Activated CD4-positive, alpha-beta memory T cell treated with anti-CD3 and anti-CD28 coated beads for 36 hours (primary cell): ENCODE measurements around the gene SLC38A6. TPM values are rescaled to one million over a fixed set of nuclear protein-coding genes. Genes with fewer than 3 reads are reported as not detected.
"Not testable (repeated sequence)": the region's sequence is repeated elsewhere in the genome, so short reads cannot be mapped to it uniquely, and the experiment has no call there.

Source experiments
- CTCF ChIA-PET: fragments of 350-600 bp; sonication (Branson Sonifier 250); formaldehyde crosslinking; loops from one replicate; lab custom pipeline; 2021; ENCODE audit warnings: antibody characterized with exemption, inconsistent platforms; lab: Charles Lee
- POLR2A ChIA-PET: fragments of 350-600 bp; sonication (Branson Sonifier 250); formaldehyde crosslinking; loops from one replicate; lab custom pipeline; 2021; ENCODE audit warnings: antibody characterized with exemption; lab: Charles Lee
- DNase-seq: peaks from one replicate; pipeline ENCODE4 v3.0.0-alpha.2; 2020
- H3K27ac Mint-ChIP-seq: one replicate; pipeline ENCODE4 v1.8.0; 2021; ENCODE audit warnings: mixed read lengths
- H3K27me3 Mint-ChIP-seq: one replicate; pipeline ENCODE4 v1.8.0; 2021; ENCODE audit warnings: mixed read lengths
- H3K36me3 Mint-ChIP-seq: one replicate; pipeline ENCODE4 v1.8.0; 2021; ENCODE audit warnings: mixed read lengths
- H3K4me1 Mint-ChIP-seq: one replicate; pipeline ENCODE4 v1.8.0; 2021; ENCODE audit warnings: low read depth, mixed read lengths
- H3K4me3 Mint-ChIP-seq: one replicate; pipeline ENCODE4 v1.8.0; 2021; ENCODE audit warnings: mild to moderate bottlenecking, mixed read lengths
- H3K9me3 Mint-ChIP-seq: one replicate; pipeline ENCODE4 v1.8.0; 2021; ENCODE audit warnings: mixed read lengths
- intact Hi-C: fragments of 100-400 bp; cut with micrococcal nuclease; formaldehyde crosslinking; loops from one replicate; pipeline ENCODE4 v1.15.1; 2023
- total RNA-seq, 2 experiments: library from RNA; stranded (reverse); gene quantifications; one replicate each; pipeline ENCODE4 v1.2.3, GENCODE V29; 2021

Gene SLC38A6
- total RNA-seq, 2 experiments from 2014 or later, result 5.4 to 5.6 TPM

DNA sequence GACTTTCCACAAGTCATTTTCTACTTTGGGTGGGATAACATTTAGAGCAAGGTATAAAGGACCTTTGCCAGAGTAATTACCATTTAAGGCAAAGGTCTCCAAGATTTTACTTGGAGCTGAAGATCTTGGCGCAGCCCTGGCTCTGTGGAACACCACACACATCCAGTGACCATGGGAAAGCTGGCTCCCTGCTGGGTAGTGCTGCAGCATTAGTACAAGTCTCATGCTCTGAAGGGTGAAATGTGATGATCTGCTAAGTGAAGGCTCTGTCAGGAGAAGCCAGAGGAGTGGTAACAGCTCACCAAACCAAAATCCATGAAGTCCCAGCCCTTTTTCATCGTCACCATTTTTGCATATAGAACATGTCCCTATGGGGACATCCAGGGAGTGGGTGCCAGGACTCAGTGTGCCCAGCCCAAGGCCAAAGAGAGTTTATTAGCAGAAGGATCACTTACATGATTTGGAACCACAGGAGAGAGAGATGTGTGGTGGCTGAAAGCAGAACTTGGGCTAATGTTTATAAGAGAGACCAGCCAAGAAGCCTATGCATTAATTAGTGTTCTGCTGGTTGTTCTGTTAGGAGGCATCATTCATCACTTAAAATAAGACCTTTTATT is 110.7 kb downstream of the SLC38A6 start:
- Mint-ChIP-seq H3K4me1 (peaks cover 10% of the 10 kb centered on the region), H3K9me3 (peaks cover 6% of the 10 kb centered on the region), H3K36me3 (peaks cover 2% of the 10 kb centered on the region), H3K27me3 (no peaks in the 10 kb centered on the region), H3K4me3 (no peak overlapping the region), H3K27ac (no peak overlapping the region)
- intact Hi-C loops, result no loop called here
- POLR2A ChIA-PET, result no interaction called here
- no peak for DNase-seq
- CTCF ChIA-PET, result no interaction called here

DNA sequence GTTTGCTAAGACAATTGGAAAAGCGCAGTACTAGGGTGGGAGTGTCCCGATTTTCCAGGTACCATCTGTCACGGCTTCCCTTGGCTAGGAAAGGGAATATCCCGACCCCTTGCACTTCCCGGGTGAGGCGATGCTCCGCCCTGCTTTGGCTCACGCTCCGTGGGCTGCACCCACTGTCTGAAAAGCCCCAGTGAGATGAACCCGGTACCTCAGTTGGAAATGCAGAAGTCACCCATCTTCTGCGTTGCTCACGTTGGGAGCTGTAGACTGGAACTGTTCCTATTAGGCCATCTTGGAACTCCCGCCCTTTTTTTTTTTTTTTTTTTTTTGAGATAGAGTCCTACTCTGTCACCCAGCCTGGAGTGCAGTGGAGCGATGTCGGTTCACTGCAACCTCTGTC is 117.1 kb downstream of the SLC38A6 start:
- CTCF ChIA-PET, intact Hi-C loops, DNase-seq, H3K27ac Mint-ChIP-seq, POLR2A ChIA-PET, H3K4me3 Mint-ChIP-seq, H3K27me3 Mint-ChIP-seq: not testable (repeated sequence)
- Mint-ChIP-seq H3K9me3 (peaks cover 13% of the 10 kb centered on the region), H3K4me1 (peaks cover 17% of the 10 kb centered on the region), H3K36me3 (peaks cover 15% of the 10 kb centered on the region)

DNA sequence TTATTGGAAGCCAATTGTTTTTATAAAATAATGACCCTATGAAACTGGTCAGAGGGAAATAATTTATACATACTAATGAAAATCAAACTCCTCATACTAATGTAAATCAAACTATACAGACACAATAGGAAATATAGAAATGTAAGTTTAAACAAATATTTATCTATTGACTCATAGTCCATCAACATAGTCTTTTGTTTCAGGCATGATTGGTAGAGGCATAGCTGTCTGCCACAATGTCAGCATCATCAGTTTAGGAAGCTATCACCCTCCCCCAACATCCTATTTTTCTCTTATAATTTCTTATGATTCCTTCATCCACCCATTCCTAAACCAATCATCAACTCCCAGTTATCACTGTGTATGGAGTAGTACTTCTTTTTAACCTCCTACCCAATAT is 117.7 kb downstream of the SLC38A6 start:
- H3K4me1 Mint-ChIP-seq, result peaks cover 24% of the 10 kb centered on the region
- no peak overlapping the region for H3K27ac Mint-ChIP-seq
- POLR2A ChIA-PET, result no interaction called here
- DNase-seq, result no peak
- CTCF ChIA-PET, result interaction anchor here (1.7 kb wide), 1 partner anchor 153 kb away, joined by 5 read pairs; no protein-coding TSS in a partner anchor
- H3K27me3 Mint-ChIP-seq, result no peaks in the 10 kb centered on the region
- no peak overlapping the region for H3K4me3 Mint-ChIP-seq
- peaks cover 13% of the 10 kb centered on the region for H3K9me3 Mint-ChIP-seq
- peaks cover 15% of the 10 kb centered on the region for H3K36me3 Mint-ChIP-seq
- intact Hi-C loops, result no loop called here

GRCh38 chr14:61099216-61099835 is 118.3 kb downstream of the SLC38A6 start:
- ChIA-PET CTCF (interaction anchor here (1.7 kb wide), 1 partner anchor 152 kb away, joined by 5 read pairs; no protein-coding TSS in a partner anchor), POLR2A (no interaction called here)
- no peak overlapping the region for H3K4me3 Mint-ChIP-seq
- intact Hi-C loops, result no loop called here
- no peak for DNase-seq
- no peak overlapping the region for H3K27ac Mint-ChIP-seq
- H3K36me3 Mint-ChIP-seq, result peaks cover 15% of the 10 kb centered on the region
- H3K4me1 Mint-ChIP-seq, result peaks cover 30% of the 10 kb centered on the region
- no peaks in the 10 kb centered on the region for H3K27me3 Mint-ChIP-seq
- H3K9me3 Mint-ChIP-seq, result peaks cover 13% of the 10 kb centered on the region

DNA sequence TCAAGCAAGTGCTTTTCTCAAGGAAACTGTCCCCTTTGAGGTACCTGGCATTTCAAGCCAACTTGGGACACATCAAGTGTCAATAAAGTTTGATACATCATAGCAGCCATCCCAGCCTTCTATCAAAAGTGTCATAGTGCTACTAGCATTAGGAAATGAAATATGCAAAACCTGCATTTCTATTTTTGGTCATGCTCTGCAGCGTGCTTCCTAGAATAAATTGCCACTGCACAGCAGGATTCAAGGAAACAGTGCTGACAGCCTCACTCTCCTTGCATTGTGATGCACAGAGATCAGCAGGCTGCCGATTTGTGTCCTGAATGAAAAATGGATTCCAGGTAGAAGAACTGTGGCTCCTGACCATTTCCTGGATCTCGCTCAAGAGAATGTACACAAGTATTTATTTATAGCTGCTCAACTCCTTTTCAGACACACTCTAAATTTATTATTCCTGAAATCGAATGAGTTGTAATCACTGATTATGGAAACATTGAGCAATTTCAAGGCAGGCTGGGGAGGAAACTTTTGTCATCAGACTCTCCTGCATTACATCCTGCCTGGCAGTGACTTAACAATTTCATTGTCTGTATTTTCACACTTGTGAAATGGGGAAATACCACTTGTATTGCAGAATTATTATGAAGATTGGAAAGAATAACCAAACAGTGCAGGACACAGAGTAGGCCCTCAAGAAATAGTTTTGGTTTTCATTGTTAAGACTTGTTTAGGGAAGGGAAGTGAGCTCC is 120.9 kb downstream of the SLC38A6 start:
- H3K9me3 Mint-ChIP-seq, result peaks cover 14% of the 10 kb centered on the region
- intact Hi-C loops, result loop anchor here (1.0 kb wide), 2 partner anchors 12 to 76 kb away; no protein-coding TSS in a partner anchor
- DNase-seq, result no peak
- H3K27ac Mint-ChIP-seq, result peak overlapping the region; percentile 59
- H3K4me1 Mint-ChIP-seq, result peaks cover 30% of the 10 kb centered on the region
- no peaks in the 10 kb centered on the region for H3K27me3 Mint-ChIP-seq
- H3K36me3 Mint-ChIP-seq, result peaks cover 11% of the 10 kb centered on the region
- CTCF ChIA-PET, result no interaction called here
- no peak overlapping the region for H3K4me3 Mint-ChIP-seq
- POLR2A ChIA-PET, result no interaction called here

Other genes starting within 250 kb of the SLC38A6 start
- gene MNAT1, start 246.5 kb upstream of the SLC38A6 start, total RNA-seq, result 10 to 100 TPM; 35.3 to 38.5 TPM
- gene TRMT5, start 166 bp upstream of the SLC38A6 start, total RNA-seq, result 10 to 100 TPM; 18.2 to 18.3 TPM